Endothelial cell of umbilical vein (primary cell): Measurements from ENCODE around the gene MACROD2. TPM values are rescaled to one million over a fixed set of nuclear protein-coding genes. Genes with fewer than 3 reads are reported as not detected.

Experiments used
- BruUV-seq: library from RNA; stranded (reverse); fragments of 400-500 nt; replicated peaks from 2 replicates; lab custom pipeline; 2021; lab: Mats Ljungman, UMichigan
- CTCF ChIA-PET: fragments of 300-600, 350-600 bp; sonication (Branson Sonifier 250); formaldehyde crosslinking; loops from one replicate; lab custom pipeline; 2021; ENCODE audit warnings: antibody characterized with exemption, inconsistent platforms; lab: Charles Lee
- POLR2A ChIA-PET: fragments of 300-600, 350-600 bp; sonication (Branson Sonifier 250); formaldehyde crosslinking; loops from one replicate; lab custom pipeline; 2021; ENCODE audit warnings: antibody characterized with exemption, inconsistent platforms; lab: Charles Lee
- DNase-seq: peaks from one replicate; pipeline ENCODE4 v3.0.0-alpha.2; 2011; ENCODE audit warnings: low read depth, low spot score
- FAIRE-seq: peaks from 2 replicates; lab custom pipeline; 2011; peaks lifted over from hg19 to GRCh38; lab: Jason Lieb, UNC
- H2AFZ ChIP-seq: 2 replicates; pipeline ENCODE4 v1.6.0; 2012; ENCODE audit warnings: low read depth, low read length, control low read depth, inconsistent platforms
- H3K27ac ChIP-seq: 2 replicates; pipeline ENCODE4 v1.5.1; 2011; ENCODE audit warnings: low read depth, mild to moderate bottlenecking, control low read depth, low read length, moderate library complexity; ENCODE audit not compliant: insufficient read depth
- H3K27me3 ChIP-seq, 2 experiments: 2 replicates each; pipeline versions ENCODE4 v1.6.0 to v1.6.1; 2011; ENCODE audit warnings: low read length in 2 of 2, mixed read lengths in 1 of 2; ENCODE audit not compliant: control insufficient read depth in 2 of 2, insufficient read depth in 2 of 2
- H3K36me3 ChIP-seq, 2 experiments: 2 replicates in 1 of 2; 3 replicates in 1 of 2; pipeline ENCODE4 v1.5.1; 2011; ENCODE audit warnings: low read length in 2 of 2, mild to moderate bottlenecking in 1 of 2, moderate library complexity in 1 of 2; ENCODE audit not compliant: control insufficient read depth in 2 of 2, insufficient read depth in 2 of 2; ENCODE audit errors: extremely low read depth in 1 of 2
- H3K4me1 ChIP-seq: 3 replicates; pipeline ENCODE4 v1.5.1; 2011; ENCODE audit warnings: mild to moderate bottlenecking, low read length; ENCODE audit not compliant: control insufficient read depth, insufficient read depth; ENCODE audit errors: extremely low read depth
- H3K4me2 ChIP-seq: 2 replicates; pipeline ENCODE4 v1.6.1; 2011; ENCODE audit warnings: low read length, control low read depth, mixed read lengths; ENCODE audit not compliant: insufficient read depth
- H3K4me3 ChIP-seq, 3 experiments: fragments of 200-600 bp in 1 of 3; sonication (generic), shearing (Covaris generic) in 1 of 3; replicated peaks in 1 of 3; 2 replicates each; pipeline ENCODE4 v1.5.1; 2011 to 2016; ENCODE audit warnings: control low read depth in 3 of 3, low read length in 3 of 3, mild to moderate bottlenecking in 2 of 3, inconsistent platforms in 1 of 3, low read depth in 1 of 3, moderate library complexity in 1 of 3; ENCODE audit not compliant: insufficient read depth in 1 of 3
- H3K79me2 ChIP-seq: 2 replicates; pipeline ENCODE4 v1.6.0; 2012; ENCODE audit warnings: low read length, inconsistent platforms; ENCODE audit not compliant: control insufficient read depth, insufficient read depth
- H3K9ac ChIP-seq: replicated peaks from 2 replicates; pipeline ENCODE3; 2011; ENCODE audit warnings: low read length, control low read depth; ENCODE audit not compliant: insufficient read depth; ENCODE audit errors: extremely low read depth
- H3K9me1 ChIP-seq: replicated peaks from 3 replicates; pipeline ENCODE4 v1.6.0; 2011; ENCODE audit warnings: mild to moderate bottlenecking, low read length; ENCODE audit not compliant: control insufficient read depth, insufficient read depth; ENCODE audit errors: extremely low read depth
- H3K9me3 ChIP-seq: replicated peaks from 2 replicates; pipeline ENCODE4 v1.5.1; 2012; ENCODE audit warnings: low read length, inconsistent platforms; ENCODE audit not compliant: control insufficient read depth, insufficient read depth
- H4K20me1 ChIP-seq: replicated peaks from 2 replicates; pipeline ENCODE3; 2011; ENCODE audit warnings: mild to moderate bottlenecking, low read length; ENCODE audit not compliant: control insufficient read depth, insufficient read depth; ENCODE audit errors: extremely low read depth
- CTCF ChIP-seq, 2 donors: IDR thresholded peaks; 1 replicate in 1 of 2; 2 replicates in 1 of 2; pipeline ENCODE4 v1.5.1; 2011; ENCODE audit warnings: low read length in 2 of 2, mild to moderate bottlenecking in 2 of 2, moderate library complexity in 2 of 2, control low read depth in 1 of 2, inconsistent platforms in 1 of 2, low read depth in 1 of 2; ENCODE audit not compliant: insufficient read depth in 1 of 2; ENCODE audit errors: extremely low read depth in 1 of 2
- GATA2 ChIP-seq: IDR thresholded peaks from 2 replicates; pipeline ENCODE4 v1.7.0; 2011; ENCODE audit warnings: low read depth, mild to moderate bottlenecking, moderate library complexity, mixed read lengths, low read length; ENCODE audit not compliant: insufficient read length, insufficient read depth
- JUN ChIP-seq: IDR thresholded peaks from 2 replicates; pipeline ENCODE4 v1.6.1; 2011; ENCODE audit warnings: borderline replicate concordance, low read depth; ENCODE audit not compliant: insufficient read length, insufficient read depth
- MAX ChIP-seq: IDR thresholded peaks from 2 replicates; pipeline ENCODE4 v1.6.1; 2011; ENCODE audit not compliant: insufficient read depth, insufficient read length
- POLR2AphosphoS5 ChIP-seq: IDR thresholded peaks from 2 replicates; pipeline ENCODE4 v1.6.1; 2012; ENCODE audit warnings: low read depth, mild to moderate bottlenecking, control low read depth, low read length, moderate library complexity; ENCODE audit not compliant: insufficient read depth
- dilution Hi-C: fragments of 300-500 bp; cut with MboI; formaldehyde crosslinking; loops from one replicate; pipeline ENCODE4 v1.15.0; 2019; ENCODE audit warnings: low sequenced_read_pairs; ENCODE audit not compliant: extremely low pct_ligation_motif_present
- intact Hi-C: fragments of 100-400 bp; cut with micrococcal nuclease; formaldehyde crosslinking; loops from one replicate; pipeline ENCODE4 v1.10.0; 2022
- polyA plus RNA-seq, 4 experiments: library from polyadenylated mRNA; depleted of rRNA in 3 of 4; stranded (reverse) in 3 of 4; unstranded in 1 of 4; fragments of >200 nt; gene quantifications; 2 replicates each; pipeline versions ENCODE4 v1.2.1 to v1.2.3, GENCODE V29; 2011 to 2012; ENCODE audit warnings: missing spikeins in 1 of 4
- total RNA-seq: library from RNA; stranded (reverse); gene quantifications from 2 replicates; pipeline ENCODE4 v1.2.3, GENCODE V29; 2021

The MACROD2 gene
- total and polyA plus RNA-seq, 2 donors (not counting 3 experiments of a cell fraction or from before 2014, with no cell fraction given) = 0.11 to 0.73 TPM

GRCh38 chr20:15245896-15246295 is 1250.6 kb downstream of the MACROD2 start:
- no peaks in the 10 kb centered on the region for H4K20me1 ChIP-seq
- intact Hi-C loops = no loop called here
- no peak overlapping the region for H2AFZ ChIP-seq
- BruUV-seq = no TSS peak
- ChIA-PET CTCF (no interaction called here), POLR2A (no interaction called here)
- no peaks in the 10 kb centered on the region for H3K9me3 ChIP-seq
- no peaks in the 10 kb centered on the region for H3K27me3 ChIP-seq
- H3K4me3 ChIP-seq = no peak overlapping the region
- no peaks in the 10 kb centered on the region for H3K9me1 ChIP-seq
- dilution Hi-C loops = no loop called here
- H3K4me1 ChIP-seq = no peaks in the 10 kb centered on the region
- no peaks in the 10 kb centered on the region for H3K36me3 ChIP-seq
- H3K9ac ChIP-seq = no peak overlapping the region
- no peak overlapping the region for H3K4me2 ChIP-seq
- no peak for TF ChIP-seq JUN
- TF ChIP-seq CTCF (IDR thresholded peaks at IDR 0.05; ENCODE audit: extremely low read depth in 1 of 2, insufficient read depth in 1 of 2, low read depth in 1 of 2, low read length in 2 of 2) = no peak
- no peak for TF ChIP-seq MAX
- TF ChIP-seq POLR2AphosphoS5 = no peak
- no peak for TF ChIP-seq GATA2
- FAIRE-seq = no peak
- no peak for DNase-seq
- H3K79me2 ChIP-seq = no peaks in the 10 kb centered on the region
- no peak overlapping the region for H3K27ac ChIP-seq
